Activated CD8-positive, alpha-beta memory T cell treated with anti-CD3 and anti-CD28 coated beads, Interleukin-2, amount 50 U/mL, for 24 hours (primary cell): ENCODE results near the gene HPN.
"Not testable (repeated sequence)": the region's sequence is repeated elsewhere in the genome, so short reads cannot be mapped to it uniquely, and the experiment has no call there.

Source experiments
- DNase-seq: peaks from one replicate; pipeline ENCODE4 v3.0.0-alpha.2; 2020; ENCODE audit errors: extremely low read depth

The HPN gene

DNA sequence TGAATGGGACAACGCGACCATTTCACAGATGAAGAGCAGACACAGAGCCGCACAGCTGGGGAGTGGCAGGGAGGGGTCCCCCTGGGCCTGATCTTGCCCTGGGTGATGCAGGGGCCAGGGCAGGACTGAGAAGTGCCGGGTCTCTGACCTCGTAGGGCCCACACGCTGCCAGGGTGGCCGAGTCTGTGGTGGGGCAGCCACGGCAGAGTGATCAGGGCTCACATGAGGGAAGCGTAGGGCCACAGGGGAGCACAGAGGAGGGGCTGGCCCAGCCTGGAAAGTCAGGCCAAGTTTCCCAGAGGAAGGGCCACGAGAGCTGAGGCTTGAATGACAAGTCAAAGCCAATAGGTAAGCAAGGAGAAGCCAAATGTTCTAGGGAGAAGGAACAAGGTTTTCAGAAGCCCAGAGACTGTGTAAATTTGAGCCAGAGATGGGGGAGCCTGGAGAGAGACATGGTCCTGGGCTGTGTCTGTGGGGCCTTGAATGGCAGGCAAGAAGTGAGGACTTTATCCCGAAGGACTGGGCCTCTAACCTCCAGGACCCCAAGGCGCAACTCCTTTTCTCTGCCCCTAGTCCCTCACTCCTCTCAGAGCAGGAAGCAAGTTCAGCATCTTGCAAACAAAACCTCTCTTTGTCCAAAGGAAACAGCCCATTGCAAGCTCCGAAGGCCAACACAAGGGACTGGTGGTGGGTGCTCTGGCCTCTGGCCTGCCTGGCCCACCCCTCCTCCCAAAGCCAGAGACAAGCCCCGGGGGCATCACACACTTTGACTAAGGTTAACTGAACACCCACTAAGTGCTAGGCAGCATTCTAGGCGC, 42.4 kb downstream of the HPN start:
- no peak for DNase-seq

DNA sequence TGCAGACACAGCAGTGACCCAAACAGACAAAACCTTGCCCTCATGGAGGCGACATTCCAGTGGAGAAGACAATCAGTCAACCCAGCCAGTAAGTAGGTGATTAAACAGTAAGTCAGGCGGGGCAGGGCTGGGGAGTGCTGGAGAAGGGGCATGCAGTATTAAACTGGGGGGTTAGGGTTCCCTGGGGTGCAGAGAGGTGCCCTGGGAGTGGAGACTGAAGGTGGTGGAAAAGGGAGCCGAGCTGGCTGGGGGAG, 42.9 kb downstream of the HPN start:
- DNase-seq = no peak

DNA sequence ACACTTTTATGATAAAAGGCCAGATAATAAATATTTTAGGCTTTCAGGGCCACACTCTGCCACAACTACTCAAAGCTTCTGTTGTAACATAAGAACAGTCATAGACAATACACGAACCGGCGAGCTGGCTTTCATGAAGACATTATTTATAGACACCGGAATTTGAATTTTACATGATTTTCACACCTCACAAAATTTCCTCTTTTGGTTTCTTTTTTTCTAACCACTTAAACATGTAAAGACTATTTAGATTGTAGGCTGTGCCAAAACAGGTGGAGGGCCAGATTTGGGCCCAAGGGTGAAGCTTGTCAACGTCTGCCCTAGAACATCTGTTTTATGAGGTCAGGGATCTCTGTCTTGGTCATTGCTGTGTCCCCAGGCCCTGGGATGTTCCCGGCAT, 44.4 kb downstream of the HPN start:
- DNase-seq = no peak

DNA sequence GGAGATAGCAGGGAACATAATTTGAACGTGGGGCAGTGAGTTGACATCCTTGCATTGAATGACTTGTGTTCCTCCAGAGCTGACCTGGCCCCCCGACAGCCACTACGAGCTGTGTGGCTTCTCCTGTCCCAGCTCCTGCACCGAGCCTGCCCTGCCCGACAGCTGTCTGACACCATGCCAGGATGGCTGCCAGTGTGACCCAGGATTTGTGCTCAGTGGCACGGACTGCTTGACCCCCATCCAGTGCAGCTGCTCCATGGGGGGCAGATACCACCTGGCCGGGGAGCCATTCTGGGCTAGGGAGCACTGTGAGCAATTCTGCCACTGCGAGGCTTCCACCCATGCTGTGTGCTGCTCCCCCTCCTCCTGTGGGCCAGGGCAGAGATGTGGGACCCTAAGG, 44.9 kb downstream of the HPN start:
- no peak for DNase-seq

DNA sequence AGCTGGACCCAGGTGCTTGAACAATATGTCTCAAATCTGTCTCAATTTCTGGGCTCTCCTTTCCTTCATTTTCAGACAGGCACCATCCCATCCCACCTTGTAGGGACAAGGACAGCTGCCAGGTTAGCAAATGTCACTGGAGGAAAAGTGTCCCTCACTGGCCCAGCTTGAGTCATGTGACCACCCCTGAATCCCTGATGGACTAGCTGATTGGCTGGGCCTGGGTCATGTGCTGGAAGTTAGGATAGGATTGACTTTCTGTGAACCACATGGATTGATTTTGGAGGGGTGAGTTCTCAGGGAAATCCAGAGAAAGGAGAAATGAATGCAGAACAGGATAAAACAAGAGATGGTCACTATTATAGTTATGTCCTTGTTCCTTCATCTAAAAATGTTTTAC, 45.9 kb downstream of the HPN start:
- no peak for DNase-seq

DNA sequence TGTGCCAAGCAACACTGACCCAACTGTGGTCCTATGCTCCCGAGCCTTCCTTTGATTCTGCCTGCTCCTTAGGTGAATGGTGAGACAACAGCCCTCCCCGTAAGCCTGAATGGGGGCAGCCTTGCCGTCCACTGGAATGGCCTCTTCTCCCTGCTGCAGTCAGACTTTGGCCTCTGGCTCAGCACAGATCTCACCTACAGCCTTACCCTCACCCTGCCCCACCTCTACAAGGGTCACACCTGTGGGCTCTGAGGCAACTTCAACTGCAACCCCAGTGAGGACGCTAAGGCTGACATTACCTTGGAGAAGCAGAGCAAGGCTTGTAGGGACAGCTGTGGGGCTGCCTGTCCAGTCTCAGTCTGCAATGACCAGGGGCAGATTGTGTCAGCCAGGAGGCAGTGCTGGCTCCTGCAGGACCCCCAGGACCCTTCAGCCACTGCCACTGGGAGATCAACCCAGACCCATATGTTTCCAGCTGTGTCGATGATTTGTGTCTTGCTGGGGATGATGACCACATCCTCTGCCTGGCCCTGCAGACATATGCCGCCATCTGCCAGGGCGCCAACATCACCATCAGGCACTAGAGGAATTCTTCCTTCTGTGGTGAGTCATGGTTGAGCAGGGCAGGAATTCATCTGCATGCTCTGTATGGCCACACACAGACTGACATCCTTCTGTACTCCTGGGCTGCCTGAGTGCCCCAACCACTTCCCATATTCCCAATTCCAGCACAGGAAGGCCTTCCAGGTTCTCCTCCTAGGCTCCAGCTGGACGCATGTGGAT, 46.8 kb downstream of the HPN start:
- DNase-seq = no peak

DNA sequence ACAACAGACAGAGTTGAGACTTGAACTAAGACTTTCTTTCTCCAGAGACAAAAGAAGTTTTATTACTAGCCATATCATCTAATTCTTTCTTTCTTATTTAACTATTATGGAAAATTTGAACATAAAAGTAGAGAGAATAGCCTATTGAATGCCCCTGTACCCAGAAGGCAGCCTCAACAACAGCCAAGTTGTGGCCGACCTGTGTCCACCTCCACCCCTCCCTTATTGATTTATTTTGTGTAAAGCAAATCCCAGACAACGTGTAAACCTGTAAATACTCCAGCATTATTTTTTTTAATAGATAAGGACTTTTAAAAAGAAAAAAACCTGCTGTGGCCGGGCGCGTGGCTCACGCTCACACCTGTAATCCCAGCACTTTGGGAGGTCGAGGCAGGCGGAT, 48.0 kb downstream of the HPN start:
- no peak for DNase-seq

DNA sequence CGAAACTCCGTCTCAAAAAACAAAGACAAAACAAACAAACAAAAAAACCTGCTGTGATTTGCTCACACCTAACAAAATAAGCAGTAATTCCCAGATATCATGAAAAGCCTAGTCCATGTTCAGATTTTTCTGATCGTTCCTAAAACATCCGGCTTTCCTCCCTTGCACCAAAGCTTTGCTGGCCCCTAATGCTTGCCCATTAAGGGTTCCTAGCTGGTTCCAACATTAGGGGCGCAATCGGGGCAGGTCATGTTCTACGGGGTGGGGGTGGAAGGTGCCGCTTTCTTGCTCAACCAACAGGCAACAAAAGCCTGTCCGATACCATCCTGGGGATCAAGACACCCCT, 48.6 kb downstream of the HPN start:
- no peak for DNase-seq

DNA sequence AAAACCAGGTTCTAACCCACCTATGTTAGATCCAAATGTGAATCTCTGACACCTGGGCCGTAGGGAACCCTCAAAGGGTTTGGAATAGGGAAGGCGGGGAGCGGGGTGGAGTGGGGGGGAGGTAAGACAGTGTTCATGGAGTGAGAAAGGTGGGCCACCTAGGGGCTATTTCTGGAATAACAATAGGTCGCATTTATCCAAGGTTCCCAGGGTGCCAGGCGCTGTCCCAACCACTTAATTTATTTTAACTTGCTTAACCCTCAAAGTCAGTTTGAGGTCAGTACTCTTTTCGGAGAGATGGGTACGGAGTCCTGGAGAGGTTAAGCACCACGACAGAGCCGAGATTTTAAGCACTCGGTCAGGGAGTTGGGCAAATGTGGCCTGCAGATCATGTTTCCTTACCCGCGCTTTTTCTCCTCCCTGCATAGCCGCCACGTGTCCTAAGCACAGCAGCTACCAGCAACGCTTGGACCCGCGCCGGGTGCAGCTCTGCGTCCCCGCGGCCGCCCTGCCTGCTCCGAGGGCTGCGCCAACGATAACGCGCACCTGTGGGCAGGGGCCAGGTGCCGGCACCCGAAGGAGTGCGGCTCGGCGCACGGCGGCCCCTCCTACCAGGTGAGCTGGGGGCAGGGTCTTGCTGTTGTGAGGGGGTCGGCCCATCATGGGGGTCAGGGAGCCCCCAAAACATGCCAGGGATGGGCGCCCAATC, 49.1 kb downstream of the HPN start:
- peak; percentile 6 for DNase-seq

DNA sequence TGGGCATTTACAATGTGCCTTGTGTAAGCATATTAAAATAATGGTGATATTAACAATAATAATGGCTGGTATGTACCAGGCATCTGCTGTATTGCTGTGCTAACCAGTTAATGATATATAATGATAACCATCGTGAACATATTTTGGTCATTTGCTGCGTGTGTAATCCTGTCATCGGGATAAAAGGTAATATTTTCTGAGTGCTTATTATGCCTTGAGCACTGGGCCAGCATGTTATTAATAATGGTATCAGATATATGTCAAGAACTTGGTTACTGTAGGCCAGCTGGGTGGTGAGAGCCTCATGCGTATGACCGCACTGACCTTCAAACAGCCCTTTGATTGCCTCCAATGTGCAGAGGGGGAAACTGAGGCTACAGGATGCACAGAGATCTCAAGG, 51.9 kb downstream of the HPN start:
- DNase-seq = no peak

DNA sequence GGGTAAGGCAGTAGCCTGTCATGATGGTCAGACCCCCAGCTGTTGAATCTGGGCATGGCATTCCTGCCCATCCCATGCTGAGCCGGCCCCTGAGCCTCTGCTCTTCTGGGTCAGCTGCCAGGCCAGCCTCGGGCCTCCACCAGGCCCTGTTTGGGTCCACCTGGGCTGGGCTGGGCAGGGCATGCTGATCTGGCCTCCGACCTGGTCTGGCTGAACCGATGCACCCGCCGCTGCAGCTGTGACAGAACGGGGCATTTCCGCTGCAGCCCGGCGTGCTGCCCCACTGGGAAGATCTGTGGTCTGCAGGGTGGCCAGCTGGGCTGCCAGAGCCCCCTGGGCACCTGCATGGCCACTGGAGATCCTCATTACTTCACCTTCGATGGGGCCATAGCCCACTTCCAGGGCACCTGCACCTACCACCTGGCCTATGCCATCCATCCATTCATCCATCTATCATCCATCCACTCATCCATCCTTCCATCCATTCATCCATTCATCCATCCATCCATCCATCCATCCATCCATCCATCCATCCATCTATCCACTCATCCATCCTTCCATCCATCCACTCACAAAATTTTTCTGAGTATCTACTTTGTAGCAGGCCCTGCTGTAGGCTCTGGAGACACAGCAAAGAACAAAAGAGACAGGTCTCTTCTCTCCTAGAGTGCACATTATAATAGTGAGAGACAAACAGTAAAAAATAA, 52.6 kb downstream of the HPN start:
- no peak for DNase-seq

DNA sequence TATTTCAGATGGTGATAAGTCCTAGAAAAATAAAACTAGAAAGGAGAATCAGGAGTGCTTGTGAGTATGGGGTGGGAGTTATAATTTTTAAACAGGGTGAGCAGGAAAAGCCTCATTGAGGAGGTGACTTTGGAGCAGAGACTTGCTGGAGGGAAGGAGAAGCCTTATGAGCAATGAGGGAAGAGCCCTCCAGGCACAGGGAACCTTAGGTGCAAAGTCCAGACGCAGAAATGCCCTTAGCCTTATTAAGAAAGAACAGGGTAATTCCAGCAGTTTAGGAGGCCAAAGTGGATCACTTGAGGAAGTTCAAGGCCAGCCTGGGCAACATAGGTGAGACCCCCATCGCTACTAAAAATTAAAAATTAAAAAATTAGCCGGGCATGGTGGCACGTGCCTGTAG, 53.1 kb downstream of the HPN start:
- no peak for DNase-seq

DNA sequence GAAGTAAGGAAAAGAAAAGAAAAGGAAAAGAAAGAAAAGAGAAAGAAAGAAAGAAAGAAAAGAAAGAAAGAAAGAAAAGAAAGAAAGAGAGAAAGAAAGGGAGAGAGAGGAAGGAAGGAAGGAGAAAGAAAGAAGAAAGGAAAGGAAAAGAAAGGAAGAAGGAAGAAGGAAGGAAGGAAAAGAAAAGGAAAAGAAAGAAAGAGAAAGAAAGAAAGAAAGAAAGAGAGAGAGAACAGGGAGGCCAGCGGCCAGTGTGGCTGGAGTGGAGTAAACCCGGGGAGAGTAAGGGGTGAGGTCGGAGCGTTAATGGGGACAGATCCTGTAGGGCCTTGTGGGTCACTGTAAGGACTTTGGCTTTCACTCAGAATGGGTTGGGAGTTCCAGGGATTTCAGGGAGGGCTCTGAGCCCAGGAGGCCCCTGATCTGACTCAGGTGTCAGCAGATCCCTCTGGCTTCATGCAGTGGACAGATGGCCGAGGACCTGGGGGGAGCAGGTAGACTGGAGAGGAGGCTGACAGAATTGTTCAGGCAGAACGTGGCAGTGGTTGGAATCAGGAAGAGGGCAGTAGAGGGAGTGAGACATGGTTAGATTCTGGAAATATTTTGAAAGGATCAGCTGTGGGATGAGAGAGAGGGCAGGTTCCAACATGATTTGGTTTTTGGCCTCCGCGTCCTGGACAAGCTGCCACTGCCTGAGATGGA, 54.3 kb downstream of the HPN start:
- DNase-seq = no peak

DNA sequence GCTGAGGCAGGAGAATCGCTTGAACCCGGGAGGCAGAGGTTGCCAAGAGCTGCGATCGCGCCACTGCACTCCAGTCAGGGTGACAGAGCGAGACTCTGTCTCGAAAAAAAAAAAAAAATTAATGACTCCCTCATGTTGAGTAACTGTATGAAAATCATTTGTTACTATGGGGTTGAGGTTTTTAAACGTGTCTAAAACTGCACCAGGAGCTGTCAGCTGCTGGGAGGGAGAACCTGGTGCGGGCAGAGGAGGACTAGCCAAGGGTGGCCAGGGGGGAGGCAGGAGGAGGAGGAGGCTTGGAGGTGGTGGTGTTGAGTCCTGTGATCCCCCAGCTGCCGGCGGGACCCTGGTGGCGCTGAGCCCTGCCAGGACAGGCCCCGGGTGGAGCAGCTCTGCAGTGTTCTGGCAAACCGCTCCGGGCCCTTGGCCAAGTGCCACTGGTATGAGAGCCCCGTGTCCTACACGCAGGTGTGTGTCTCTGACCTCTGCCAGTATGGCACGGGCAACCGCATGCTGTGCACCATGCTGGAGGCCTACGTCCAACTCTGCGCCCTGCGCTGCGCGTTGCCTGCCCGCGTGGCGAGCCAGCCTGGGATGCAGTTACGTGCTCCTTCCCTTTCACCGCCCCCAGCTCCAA, 57.0 kb downstream of the HPN start:
- no peak for DNase-seq

DNA sequence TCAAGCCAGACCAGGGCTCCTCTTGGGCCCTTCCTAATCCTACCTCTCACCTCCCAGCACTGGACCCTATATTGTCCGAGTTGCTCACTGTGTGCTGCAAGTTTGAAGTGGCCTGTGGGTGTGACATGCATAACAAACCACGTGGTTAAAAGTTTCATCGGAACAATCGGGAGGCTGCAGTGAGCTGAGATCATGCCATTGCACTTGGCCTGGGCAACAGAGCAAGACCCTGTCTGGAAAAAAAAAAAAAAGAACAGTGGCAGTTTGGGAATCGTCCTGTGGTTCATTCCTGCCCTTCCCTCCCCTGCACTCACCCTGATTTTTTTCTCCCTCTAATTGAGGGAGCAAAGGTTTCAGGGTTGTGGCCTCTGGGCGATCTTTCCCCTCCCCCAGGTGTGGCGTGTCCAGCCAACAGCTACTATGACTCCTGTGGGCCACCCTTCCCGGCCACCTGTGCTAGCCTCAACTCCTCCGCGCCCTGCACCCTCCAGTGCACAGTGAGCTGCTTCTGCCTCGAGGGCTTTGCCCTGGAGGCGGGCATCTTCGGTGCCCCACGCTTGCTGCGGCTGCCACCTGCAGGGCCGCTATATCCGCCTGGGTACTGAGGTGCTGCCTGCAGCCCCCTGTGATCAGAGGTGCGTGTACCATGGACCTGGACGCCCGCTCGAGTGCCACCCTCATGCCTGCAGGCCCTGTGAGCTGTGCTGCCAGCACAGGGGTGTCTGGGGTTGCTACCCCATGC, 57.8 kb downstream of the HPN start:
- DNase-seq = no peak

DNA sequence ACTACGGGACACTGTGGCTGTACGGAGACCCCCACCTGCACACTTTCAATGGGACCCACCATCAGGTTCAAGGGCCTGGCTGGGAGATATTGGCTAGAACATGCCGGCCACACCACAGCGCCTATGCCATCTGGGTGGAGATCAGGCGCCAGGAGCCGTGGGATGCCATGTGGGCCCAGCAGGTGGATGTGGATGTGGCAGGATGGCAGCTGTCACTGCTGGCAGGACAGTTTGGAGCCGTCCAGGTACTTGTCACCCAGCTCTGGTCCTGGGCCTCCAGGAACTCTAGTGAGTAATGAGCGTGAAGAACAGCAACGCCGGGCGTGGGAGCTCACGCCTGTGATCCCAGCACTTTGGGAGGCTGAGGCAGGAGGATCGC, 58.4 kb downstream of the HPN start:
- no peak for DNase-seq

DNA sequence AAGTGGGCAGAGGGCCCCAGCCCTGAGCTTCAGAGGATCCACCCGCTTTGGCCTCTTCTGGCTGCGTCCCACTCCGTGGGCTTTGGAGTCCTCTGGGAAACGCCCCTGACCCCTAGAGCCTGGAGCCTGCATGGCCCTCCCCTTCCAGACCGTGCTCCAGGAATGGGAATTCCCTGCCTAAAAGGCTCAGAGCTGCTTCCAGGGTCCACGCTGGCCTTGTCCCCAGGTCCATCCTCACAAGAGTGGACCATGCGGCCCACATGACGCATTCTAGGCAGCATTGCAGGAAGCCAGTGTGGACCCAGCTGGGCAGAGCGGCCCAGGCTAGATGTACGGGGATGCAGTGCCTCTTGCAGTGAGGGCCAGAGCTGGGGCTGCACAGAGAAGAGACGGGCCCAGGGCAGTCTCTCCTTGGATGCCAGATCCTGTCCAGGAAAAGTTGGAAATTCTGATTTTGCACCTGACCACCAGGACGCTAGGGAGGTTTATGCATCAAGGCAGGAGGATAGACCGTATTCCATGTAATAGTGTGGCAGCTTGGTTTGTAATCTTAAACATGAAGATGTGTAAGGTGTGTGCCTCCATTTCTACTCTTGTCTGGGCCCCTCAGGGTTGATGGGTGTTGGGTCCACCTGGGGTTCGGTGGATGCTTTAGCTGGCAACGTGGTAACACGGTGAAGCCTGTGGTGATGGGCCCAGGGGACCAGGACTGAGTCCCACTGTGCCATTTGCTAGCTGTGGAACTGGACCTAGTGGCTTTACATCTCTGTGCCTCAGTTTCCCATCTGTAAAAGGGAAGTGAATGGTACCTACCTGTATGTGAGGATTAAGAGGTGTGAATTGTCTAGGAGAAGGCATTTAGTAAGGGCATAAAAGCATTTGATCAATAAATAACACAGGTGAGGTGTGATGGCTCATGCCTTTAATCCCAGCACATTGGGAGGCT, 59.3 kb downstream of the HPN start:
- no peak for DNase-seq

DNA sequence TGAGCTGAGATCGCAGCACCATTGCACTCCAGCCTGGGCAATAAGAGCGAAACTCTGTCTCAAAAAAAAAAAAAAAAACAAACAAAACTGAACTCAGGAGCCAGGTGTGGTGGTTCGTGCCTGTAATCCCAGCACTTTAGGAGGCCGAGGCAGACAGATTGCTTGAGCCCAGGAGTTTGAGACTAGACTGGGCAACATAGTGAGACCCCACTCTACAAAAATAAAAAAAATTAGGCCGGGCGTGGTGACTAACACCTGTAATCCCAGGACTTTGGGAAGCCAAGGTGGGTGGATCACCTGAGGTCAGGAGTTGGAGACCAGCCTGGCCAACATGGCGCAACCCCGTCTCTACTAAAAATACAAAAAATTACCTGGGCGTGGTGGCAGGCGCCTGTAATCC, 60.4 kb downstream of the HPN start:
- DNase-seq = not testable (repeated sequence)

DNA sequence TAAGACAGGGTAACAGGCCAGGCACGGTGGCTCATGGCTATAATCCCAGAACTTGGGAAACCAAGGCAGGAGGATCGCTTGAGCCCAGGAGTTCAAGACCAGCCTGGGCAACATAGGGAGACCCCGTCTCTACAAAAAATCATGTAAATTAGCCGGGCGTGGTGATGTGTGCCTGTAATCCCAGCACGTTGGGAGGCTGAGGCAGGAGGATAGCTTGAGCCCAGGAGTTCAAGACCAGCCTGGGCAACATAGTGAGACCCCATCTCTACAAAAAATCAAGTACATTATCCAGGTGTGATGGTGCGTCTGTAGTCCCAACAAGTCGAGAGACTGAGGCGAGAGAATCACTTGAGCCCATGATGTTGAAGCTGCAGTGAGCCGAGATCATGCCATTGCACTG, 62.1 kb downstream of the HPN start:
- not testable (repeated sequence) for DNase-seq

DNA sequence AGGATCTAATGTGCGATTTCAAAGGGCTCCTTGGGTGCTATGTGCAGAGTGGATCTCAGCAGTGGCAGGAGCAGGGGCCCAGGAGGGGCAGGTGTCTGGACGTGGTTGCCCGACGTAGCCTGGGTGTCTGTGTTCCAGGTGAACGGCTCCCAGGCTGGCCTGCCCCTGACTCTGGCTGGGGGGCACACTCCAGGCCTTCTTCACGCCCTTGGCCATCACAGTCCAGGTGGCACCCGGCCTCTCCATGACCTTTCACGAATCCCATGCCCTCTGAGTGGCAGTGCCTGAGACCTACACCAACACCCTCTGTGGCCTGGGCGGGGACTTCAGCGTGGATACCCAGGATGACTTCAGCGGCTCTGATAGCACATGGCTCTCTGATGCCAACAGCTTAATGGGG, 62.8 kb downstream of the HPN start:
- no peak for DNase-seq
